IPS DF 19.7 (cell line): ENCODE measurements around the gene NFE2L2.
"Not testable (repeated sequence)": the region's sequence is repeated elsewhere in the genome, so short reads cannot be mapped to it uniquely, and the experiment has no call there.

Experiments
- DNase-seq: peaks from one replicate; pipeline ENCODE4 v3.0.0-alpha.2; 2013; ENCODE audit warnings: low read depth, low spot score

The NFE2L2 gene

GRCh38 chr2:177257471-177257870 lies 7.1 kb downstream of the NFE2L2 start:
- no peak for DNase-seq

GRCh38 chr2:177256695-177257094 lies 7.8 kb downstream of the NFE2L2 start:
- DNase-seq, result no peak

GRCh38 chr2:177256026-177256425 lies 8.5 kb downstream of the NFE2L2 start:
- DNase-seq, result no peak

DNA sequence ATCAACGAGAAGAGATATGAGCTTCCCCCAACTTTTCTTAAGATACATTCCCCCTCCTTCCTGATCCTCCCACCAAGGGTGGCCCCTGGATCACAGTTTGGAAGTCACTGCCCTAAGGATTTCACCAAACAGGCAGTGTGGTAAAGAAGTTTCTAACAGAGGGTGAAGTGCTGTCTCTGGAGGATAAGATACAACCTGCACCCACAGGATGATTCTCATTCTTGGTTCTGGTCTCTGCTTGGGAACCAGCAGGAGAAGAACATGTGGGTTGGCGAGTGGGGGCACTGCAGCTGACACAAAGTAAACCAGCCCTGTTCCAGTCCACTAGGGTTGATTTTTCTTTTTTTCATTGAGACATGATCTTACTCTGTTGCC lies 9.3 kb downstream of the NFE2L2 start:
- DNase-seq, result no peak

DNA sequence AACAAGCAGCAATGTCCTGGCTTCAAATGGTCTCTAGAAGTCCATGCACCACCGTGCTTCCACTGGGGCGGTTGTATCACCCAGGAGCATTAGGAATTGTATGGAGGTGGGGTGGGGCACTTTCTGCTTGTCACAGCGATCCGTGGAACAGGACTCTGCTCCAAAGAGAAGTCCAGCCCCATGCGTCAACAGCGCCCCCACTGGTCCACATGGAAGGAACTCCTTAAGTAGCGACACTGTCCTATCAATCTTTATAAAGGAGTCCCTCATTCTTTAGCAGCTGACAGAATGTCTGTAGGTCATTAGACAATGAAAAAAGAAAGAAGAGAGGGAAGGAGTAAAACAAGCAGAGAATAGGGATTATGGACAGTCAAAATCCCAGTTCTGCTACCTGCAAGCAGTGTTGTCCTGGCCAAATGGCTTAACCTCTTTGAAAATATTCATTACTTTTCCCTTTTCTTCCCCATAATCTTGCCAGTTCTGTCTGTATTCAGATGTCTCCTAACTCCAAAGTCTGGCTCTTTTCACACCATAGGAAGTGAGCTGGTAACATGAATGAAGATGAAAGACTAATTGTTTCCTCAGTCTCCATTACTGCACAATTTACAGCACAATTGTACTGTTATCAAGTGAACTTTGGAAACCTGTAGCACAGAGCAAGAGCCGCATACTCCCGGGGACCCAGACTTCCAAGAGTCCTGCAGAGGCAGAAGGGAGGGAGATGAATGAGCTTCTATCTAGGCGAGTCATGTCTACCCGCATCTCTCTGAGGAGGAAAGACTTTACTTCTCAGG lies 9.9 kb downstream of the NFE2L2 start:
- DNase-seq, result peak; percentile 45

DNA sequence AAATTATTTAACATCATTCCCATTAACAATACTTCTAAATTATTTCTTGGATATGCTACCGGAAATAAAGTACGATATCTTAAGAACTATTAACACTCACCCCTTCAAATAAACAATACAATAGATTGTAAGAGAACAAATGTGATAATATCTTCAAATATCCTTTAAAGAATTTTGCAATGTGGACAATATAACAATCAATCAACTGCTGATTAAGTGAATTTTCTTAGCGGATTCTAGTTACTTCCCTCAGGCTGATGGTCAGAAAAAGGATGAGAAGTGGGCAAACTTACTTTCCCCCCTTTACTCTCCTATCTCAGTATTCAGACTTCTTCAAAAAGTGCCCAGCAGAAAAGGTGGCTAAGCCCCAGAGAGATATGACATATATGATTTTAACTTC lies 10.8 kb downstream of the NFE2L2 start:
- DNase-seq, result no peak

DNA sequence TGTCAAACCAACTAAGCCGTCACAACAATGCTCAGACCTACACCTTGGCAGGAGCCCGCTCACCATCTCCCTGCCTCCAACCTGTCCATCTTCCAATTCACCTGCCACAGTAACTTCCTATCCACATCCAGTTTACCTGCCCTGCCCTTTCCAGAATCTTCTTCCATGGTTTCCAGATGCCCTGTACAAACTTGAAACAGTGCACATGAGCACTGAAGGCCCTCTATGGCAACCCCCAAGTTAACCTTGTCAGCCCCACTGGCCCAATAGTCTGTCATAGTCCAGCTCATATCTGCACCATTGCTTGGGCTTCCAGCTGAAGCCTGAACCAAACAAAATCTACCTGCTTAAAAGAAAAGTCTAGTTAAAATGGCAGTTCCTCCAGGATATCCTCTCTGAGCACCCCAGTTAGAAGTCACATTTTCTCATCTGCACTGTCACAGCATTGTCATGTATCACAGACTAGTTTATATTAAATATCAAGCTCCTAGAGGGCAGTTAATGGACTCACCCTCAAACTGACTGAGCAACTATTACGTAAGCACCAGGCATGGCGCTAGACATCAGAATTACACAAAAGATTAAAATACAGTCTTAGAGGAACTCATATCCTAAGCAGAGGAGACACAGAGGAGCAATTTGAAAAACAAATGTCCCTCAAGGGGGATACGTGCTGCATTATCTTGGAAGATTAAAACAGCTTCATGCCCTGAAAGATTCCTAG lies 11.6 kb downstream of the NFE2L2 start:
- DNase-seq, result no peak

DNA sequence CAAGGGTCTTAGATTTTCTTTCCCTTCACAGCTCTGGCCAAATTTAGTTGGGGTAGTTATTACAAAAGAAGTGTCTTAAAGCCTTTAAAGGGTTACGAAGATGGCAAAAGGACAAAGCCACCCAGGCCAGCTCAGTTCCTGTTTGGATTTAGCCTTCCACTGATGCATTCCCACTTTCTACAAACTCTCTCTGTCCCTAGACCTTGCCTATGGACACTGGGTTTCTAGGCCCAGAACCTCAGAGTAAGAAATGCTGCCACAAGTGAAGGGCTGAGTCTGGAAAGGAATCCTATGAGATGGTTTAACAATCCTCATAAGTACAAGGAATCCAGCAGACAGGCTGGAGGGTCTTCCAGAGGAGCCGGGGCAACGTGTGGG lies 13.4 kb downstream of the NFE2L2 start:
- no peak for DNase-seq

DNA sequence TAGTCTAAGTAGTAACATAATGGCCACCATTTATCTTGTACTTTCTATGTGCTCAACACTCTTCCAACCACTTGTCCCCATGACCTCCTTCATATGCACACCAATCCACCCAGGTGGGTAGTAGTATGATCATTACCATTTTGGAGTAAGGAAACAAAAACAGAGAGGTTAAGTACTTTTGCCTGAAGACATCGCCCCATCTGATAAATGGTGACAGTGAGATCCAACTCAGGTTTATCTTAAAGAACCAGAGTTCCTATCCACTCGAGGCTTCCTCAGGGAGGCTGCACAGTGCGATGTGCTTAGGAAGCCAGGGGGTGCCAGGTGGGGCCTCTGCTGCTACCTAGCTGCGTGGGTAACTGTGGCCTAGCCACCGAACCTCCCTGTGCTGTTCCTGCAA lies 14.1 kb downstream of the NFE2L2 start:
- DNase-seq, result no peak

- DNase-seq, result no peak
These were observed 15.5 kb downstream of the NFE2L2 start for GRCh38 chr2:177249038-177249437.

DNA sequence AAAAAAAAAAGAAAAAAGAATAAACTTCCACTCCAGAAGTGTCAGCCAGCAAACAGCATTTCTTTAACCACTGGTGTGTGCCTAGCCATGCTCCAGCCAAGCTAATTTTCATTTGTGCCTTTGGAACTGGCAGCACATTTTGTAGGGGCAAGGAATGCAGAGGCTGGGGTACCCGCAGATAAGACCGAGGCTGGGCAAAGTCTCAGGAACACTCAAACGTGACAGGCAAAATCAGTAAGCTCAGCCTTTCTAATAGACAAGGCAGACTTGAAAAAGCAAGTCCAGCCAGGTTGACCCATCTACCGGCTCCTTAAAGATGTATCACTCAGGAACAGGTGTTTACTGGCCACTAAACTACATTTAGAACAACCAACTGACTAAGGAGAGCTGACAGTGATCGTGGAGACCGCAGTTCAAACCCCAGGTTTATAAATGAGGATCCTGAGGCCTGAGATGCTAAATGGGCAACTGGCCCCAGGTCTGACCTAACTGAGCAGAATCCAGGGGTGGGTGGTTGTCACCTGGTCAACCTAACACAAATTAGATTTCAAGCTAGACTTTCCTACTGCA lies 16.7 kb downstream of the NFE2L2 start:
- DNase-seq, result no peak

DNA sequence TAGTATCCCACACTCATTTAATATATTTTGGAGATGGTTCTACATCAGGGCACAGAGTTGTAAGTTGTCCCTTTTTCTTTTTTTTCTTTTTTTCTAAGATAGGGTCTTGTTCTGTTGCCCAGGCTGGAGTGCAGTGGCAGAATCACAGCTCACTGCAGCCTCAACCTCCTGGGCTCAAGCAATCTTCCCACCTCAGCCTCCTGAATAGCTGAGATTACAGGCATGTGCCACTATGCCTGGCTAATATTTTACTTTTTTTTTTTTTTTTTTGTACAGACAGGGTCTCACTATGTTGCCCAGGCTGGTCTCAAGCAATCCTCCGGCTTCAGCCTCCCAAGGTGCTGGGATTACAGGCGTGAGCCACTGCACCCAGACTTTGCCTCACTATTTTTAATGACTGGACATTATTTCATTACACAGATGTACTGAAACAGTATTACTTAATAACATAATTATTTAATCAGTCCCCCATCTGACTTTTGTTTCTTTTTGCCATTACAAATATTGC lies 17.9 kb downstream of the NFE2L2 start:
- not testable (repeated sequence) for DNase-seq

GRCh38 chr2:177246000-177246399 lies 18.5 kb downstream of the NFE2L2 start:
- no peak for DNase-seq

GRCh38 chr2:177245010-177245422 lies 19.5 kb downstream of the NFE2L2 start:
- DNase-seq, result peak; percentile 48

DNA sequence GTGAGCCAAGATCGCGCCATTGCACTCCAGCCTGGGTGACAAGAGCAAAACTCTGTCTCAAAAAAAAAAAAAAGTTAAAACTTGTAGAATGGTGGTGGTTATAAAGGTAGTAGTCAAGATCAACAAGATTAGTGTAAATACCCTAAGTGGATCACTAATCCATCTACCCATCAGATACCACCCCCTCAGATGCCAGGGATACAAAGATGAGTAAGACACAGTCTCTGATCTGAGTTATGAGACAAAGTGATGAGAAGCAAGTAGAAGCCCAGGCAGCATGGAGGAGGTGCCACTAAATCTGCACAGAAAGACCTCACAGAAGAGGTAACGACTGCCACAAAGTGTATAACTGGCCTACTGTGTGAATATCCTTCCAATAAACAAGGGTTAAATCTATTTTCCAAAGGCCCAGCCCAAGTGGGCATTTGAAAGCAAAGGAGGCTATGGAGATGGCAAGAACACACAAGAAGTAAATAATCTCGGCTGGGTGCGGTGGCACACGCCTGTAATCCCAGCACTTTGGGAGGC lies 20.2 kb downstream of the NFE2L2 start:
- no peak for DNase-seq

- no peak for DNase-seq
These were observed 21.1 kb downstream of the NFE2L2 start for GRCh38 chr2:177243476-177243875.

GRCh38 chr2:177243073-177243472 lies 21.5 kb downstream of the NFE2L2 start:
- DNase-seq, result no peak

DNA sequence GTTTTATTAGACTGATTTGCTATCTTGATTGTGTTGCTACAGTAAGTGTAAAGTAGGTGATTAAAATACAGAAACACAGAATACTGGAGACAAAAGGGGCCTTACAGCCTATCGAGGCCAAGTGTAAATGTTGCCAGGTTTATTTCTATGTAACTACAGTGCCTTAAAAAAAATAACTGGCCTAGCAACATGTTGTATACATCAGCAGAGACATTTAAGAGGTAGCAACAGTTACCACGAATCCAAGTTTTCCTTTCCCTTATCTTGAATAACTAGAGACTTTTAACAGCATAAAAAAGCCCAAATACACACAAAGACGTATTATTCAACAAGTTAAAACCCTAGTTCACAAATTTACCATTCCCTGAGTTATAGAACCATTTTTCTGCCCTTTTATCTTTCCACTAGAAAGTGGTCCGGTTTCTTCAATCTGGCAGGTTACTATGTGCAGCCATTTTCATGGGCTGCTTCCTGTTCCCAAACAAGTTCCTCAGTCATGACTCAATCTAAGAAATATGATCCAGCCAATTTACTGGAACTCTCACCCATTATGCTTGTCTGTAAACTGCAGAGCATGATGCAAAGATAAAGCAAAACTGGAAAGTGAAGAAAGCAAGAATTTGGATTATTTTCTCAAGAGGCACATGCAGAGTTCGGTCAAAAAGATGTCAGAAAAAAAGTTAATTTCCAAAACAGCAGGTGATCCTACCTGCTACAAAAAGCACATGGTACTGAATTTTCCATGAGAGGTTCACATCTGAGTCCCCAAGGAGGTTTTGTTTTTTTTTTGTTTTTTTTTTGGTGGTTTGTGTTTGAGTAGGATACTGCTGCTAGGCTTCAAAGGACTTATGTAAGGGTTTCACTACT lies 22.2 kb downstream of the NFE2L2 start:
- no peak for DNase-seq

DNA sequence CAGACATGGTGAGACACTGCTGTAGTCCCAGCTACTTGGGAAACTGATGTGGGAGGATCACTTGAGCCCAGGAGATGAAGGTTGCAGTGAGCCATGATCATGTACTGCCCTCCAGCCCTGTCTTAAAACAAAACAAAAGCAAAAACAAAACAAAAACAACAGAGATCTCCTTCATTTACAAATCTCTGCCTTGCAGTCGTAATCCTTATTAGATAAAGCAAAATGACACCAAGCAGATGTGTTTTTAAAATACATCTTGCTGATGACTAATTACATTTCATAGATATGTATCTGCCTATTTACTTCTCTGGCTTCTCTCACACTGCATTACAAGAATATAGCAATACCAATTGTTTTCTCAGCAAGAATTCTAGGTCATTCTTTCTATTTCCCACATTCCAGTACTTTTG lies 22.8 kb downstream of the NFE2L2 start:
- DNase-seq, result no peak

GRCh38 chr2:177239932-177240630 lies 24.4 kb downstream of the NFE2L2 start:
- no peak for DNase-seq

- DNase-seq, result no peak
These were observed 25.5 kb downstream of the NFE2L2 start for GRCh38 chr2:177239053-177239452.
